GM19043 (cell line): ENCODE measurements around the gene USB1.

Experiments
- ATAC-seq: cut with Tn5 transposase; IDR thresholded peaks from one replicate; pipeline ENCODE4 v1.9.1; 2021; ENCODE audit warnings: low read depth; ENCODE audit not compliant: unreplicated experiment

Gene USB1

DNA sequence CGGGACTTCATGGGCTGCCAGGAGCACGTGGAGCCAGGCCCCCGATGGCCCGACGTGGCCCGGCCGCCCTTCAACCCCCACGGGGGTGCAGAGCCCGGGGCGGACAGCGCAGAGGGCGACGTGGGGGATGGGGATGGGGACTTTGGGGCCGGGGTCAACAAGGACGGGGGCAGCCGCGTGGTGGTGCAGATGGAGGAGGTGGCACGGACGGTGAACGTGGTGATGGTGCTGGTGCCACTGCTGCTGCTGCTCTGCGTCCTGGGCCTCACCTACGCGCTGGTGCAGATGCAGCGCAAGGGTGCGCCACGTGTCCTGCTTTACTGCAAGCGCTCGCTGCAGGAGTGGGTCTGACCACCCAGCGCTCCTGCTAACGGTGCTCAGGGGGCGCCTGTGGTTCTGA lies 43.9 kb downstream of the USB1 start:
- no peak for ATAC-seq

- no peak for ATAC-seq
These were observed 45.1 kb downstream of the USB1 start for GRCh38 chr16:58046054-58046881.

- ATAC-seq = no peak
These were observed 45.7 kb downstream of the USB1 start for GRCh38 chr16:58046936-58047335.

DNA sequence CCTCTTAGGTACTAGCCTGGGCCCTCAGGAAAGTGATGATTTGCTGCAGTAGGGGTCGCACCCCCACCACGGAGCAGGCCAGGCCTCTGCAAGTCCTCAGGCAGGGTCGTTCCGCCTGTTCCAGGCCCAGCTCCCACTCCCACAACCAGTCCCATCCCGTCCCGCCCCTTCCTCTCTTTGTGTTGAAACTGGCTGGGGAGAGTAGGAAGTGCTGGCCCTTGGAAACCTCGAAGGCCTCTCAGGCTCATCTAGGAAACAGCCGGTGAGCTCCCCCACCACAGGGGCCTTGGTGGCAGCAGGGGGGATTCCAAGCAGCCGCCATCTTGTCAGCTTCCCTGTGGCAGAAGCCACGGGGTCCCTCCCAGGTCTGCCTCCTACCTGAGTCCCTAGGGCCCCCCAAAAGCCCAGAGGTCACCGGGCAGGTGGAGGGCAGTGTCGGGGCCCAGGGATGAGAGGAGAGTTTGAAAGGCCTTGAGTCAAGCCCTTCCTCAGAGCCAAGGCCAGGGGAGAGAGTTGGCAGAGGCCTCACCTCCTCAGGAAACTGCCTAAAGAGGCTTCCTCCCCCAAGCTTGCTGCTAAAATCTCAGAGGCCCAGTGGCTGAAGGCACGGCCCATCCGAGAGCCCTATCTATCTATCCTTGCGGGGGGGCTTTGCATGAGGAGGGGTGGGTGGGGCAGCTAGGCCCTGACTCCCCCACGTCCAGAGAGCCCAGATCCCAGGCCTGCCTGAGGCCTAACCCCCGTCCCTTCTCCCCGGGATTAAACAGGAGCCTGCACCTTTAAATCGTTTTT lies 46.5 kb downstream of the USB1 start:
- no peak for ATAC-seq

DNA sequence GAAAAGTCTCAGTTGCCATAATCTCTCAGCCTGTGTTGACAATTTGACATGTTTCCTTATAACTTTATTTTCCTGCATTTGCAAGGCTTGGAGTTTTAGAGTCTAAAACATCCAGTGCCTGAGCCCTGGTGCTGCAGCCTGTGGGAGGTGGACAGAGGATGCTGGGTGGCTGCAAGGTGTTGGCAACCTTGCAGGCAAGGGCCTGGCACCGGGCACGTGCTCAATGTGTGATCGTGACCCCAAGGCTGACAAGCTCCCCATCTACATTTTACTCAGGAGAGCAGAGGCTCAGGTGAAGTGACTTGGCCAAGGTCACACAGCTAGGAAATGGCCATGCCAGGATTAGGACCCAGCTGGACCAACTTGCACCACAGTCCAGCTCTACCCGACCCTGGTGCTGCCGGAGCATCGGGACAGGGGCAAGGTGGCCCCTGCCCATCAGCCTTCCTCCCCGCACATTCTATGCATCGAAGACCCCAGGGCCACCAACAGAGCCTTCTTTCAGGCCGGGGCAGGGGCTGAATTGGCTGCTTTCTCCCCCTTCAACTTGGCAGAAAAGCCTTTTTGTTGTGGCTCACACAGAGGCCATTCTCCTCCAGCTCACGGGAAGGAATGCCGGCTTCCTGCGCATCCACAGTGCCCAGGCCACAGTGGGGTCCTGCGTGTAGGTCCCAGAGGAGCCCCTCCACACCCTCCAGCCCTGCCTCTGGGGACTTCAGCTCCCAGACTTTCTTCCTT lies 47.5 kb downstream of the USB1 start:
- no peak for ATAC-seq

GRCh38 chr16:58049232-58050185 lies 48.3 kb downstream of the USB1 start:
- ATAC-seq = no peak

- no peak for ATAC-seq
These were observed 50.1 kb downstream of the USB1 start for GRCh38 chr16:58051296-58051695.

GRCh38 chr16:58051821-58052603 lies 50.8 kb downstream of the USB1 start:
- ATAC-seq = no peak

GRCh38 chr16:58053682-58054005 lies 52.4 kb downstream of the USB1 start:
- ATAC-seq = no peak

DNA sequence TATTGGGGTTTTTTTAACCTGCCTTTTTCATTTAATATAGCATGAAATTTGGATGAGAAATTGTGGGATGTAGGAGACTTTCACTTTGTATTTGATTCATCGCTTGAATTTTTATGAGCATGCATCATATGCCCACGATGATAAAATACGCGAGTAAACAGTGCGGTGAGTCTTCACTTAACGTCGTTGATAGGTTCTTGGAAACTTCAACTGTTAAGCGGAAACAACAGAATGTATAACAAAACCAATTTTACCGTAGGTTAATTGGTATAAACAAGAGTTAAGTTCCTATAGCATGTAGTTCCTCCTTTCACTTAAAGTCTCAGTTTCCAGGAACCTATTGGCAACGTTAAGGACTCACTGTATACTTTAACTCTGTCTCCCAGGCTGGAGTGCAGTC lies 53.1 kb downstream of the USB1 start:
- ATAC-seq = no peak

DNA sequence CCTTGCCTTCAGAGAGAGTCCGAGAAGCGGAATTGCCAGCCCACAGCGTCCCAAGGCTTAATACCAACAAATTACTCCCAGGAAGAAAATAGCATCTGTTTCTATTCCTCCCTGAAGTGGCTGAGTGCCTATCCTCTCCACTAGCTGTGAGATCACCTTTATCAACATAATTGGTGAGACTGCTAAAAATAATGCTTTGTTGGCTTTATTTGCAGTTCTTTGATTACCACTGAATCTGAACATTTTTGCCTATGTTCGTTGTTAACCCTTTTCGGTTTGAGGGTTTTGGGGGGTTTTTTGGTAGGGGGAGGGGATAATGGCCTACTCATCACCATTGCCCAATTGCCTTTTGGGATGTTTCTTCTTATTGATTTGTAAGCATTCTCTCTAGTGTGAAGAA lies 55.4 kb downstream of the USB1 start:
- ATAC-seq = no peak

GRCh38 chr16:58057121-58057520 lies 55.9 kb downstream of the USB1 start:
- ATAC-seq = no peak

DNA sequence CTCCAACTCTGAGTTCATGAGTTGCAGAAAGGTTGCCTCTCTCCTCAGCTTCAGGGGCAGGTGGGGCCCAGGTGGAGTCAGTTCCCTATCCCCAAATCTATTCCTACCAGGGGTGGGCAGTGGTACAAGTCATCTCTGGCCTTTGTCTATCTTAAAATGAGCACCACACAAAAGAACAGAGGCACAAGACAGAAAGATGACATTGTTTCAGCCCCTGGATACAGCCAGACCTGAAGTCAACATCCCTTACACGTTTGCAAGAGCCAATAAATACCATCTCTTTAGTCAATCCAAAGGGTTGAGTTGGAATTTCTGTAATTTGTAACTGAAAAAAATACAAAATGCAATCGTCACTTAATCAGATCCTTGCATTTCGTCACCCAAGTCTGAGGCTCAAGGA lies 56.6 kb downstream of the USB1 start:
- ATAC-seq = no peak

- no peak for ATAC-seq
These were observed 61.6 kb downstream of the USB1 start for GRCh38 chr16:58062821-58063220.

GRCh38 chr16:58063377-58064076 lies 62.3 kb downstream of the USB1 start:
- ATAC-seq = no peak

DNA sequence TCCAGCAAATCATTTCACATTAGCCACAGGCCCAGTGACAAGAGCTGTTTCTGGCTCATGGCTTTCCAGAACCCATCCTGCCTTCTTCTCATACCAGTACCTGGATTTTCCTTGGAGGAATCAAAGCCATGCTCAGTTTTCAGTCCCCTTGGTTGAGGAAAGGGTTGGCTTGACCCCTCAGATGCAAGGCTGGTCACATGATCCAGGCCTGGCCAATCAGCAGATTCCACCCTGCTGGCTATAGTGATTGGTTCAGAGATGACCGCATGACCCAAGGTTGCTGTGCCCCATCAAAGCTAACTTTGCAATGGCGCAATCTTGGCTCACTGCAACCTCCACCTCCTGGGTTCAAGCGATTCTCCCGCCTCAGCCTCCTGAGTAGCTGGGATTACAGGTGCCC lies 69.4 kb downstream of the USB1 start:
- no peak for ATAC-seq
